OCI-LY7 (cell line): ENCODE results near the gene IFNK. TPM values are rescaled to one million over a fixed set of nuclear protein-coding genes. Genes with fewer than 3 reads are reported as not detected.

Source experiments
- BruUV-seq: library from RNA; stranded (reverse); fragments of 400-500 nt; replicated peaks from 2 replicates; lab custom pipeline; 2021; lab: Mats Ljungman, UMichigan
- CTCF ChIA-PET: fragments of 300-600 bp; sonication (Branson Sonifier 250); formaldehyde crosslinking; loops from one replicate; lab custom pipeline; 2022; ENCODE audit warnings: antibody characterized with exemption; ENCODE audit not compliant: unreplicated experiment; lab: Charles Lee
- POLR2A ChIA-PET: fragments of 300-600 bp; sonication (Branson Sonifier 250); formaldehyde crosslinking; loops from one replicate; lab custom pipeline; 2022; ENCODE audit warnings: antibody characterized with exemption; lab: Charles Lee
- DNase-seq: peaks from one replicate; pipeline ENCODE4 v3.0.0-alpha.2; 2015; ENCODE audit warnings: low spot score
- H2AFZ ChIP-seq: fragments of 200-600 bp; sonication (generic), shearing (Covaris generic); 2 replicates; pipeline ENCODE4 v1.6.1; 2014; ENCODE audit warnings: mild to moderate bottlenecking, antibody characterized with exemption, low read length, moderate library complexity
- H3K27ac ChIP-seq: fragments of 200-600 bp; sonication (generic); 2 replicates; pipeline ENCODE4 v1.5.1; 2014; ENCODE audit warnings: mixed run types, low read depth, mild to moderate bottlenecking, moderate library complexity, low read length, inconsistent platforms; ENCODE audit not compliant: poor library complexity, severe bottlenecking
- H3K36me3 ChIP-seq: fragments of 200-600 bp; sonication (generic); 2 replicates; pipeline ENCODE4 v1.6.1; 2014; ENCODE audit warnings: mild to moderate bottlenecking, antibody characterized with exemption, low read length, moderate library complexity, mixed read lengths; ENCODE audit not compliant: insufficient read depth
- H3K4me1 ChIP-seq: fragments of 200-600 bp; sonication (generic); 2 replicates; pipeline ENCODE4 v1.5.1; 2014; ENCODE audit warnings: mild to moderate bottlenecking, low read length; ENCODE audit not compliant: insufficient read depth, poor library complexity, severe bottlenecking
- H3K4me2 ChIP-seq: fragments of 200-600 bp; sonication (generic); 2 replicates; pipeline ENCODE4 v1.6.1; 2014; ENCODE audit warnings: mild to moderate bottlenecking, low read length
- H3K4me3 ChIP-seq: fragments of 200-600 bp; sonication (generic); 2 replicates; pipeline ENCODE4 v1.5.1; 2014; ENCODE audit warnings: mild to moderate bottlenecking, low read depth, low read length; ENCODE audit not compliant: poor library complexity, severe bottlenecking
- H3K79me2 ChIP-seq: fragments of 200-600 bp; sonication (generic); 2 replicates; pipeline ENCODE4 v1.6.1; 2016; ENCODE audit warnings: low read depth, mild to moderate bottlenecking, low read length, moderate library complexity, mixed read lengths; ENCODE audit not compliant: insufficient read depth
- H3K9me2 ChIP-seq: fragments of 200-600 bp; sonication (generic); 2 replicates; pipeline ENCODE4 v1.6.1; 2016; ENCODE audit warnings: mild to moderate bottlenecking, low read length, mixed read lengths; ENCODE audit not compliant: insufficient read depth
- H3K9me3 ChIP-seq: fragments of 200-600 bp; sonication (generic); 2 replicates; pipeline ENCODE4 v1.6.1; 2014; ENCODE audit warnings: mild to moderate bottlenecking, mixed run types, low read length, mixed read lengths
- H4K20me1 ChIP-seq: fragments of 200-600 bp; sonication (generic); 2 replicates; pipeline ENCODE4 v1.6.1; 2014; ENCODE audit warnings: mild to moderate bottlenecking, antibody characterized with exemption, low read length, moderate library complexity, mixed read lengths; ENCODE audit not compliant: insufficient read depth
- CTCF ChIP-seq: fragments of 200-600 bp; sonication (generic); conservative IDR thresholded peaks from 2 replicates; pipeline ENCODE4 v1.5.1; 2014; ENCODE audit warnings: mild to moderate bottlenecking, antibody characterized with exemption, low read length, moderate library complexity, mixed read lengths
- EZH2phosphoT487 ChIP-seq: fragments of 200-600 bp; sonication (generic); IDR thresholded peaks from 2 replicates; pipeline ENCODE4 v1.6.1; 2018; ENCODE audit warnings: low read depth, borderline replicate concordance, mild to moderate bottlenecking, mixed run types, antibody characterized with exemption, low read length, moderate library complexity, mixed read lengths
- intact Hi-C: fragments of 100-400 bp; cut with micrococcal nuclease; formaldehyde crosslinking; loops from one replicate; pipeline ENCODE4 v1.10.0; 2022; ENCODE audit not compliant: unreplicated experiment
- total RNA-seq, 2 experiments: library from RNA; depleted of rRNA in 1 of 2; stranded (reverse); fragments of >200 nt in 1 of 2; shearing (Covaris generic) in 1 of 2; gene quantifications; 2 replicates each; pipeline ENCODE4 v1.2.3, GENCODE V29; 2014 to 2022

IFNK gene
- total RNA-seq, 2 experiments from 2014 or later = not detected

GRCh38 chr9:27573634-27574590 is 49.8 kb downstream of the IFNK start:
- Histone ChIP-seq H4K20me1 (no peaks in the 10 kb centered on the region), H3K4me2 (peak overlapping the region; percentile 85), H2AFZ (peak overlapping the region; percentile 90), H3K9me2 (no peaks in the 10 kb centered on the region), H3K4me3 (peak overlapping the region; percentile 72), H3K4me1 (peaks cover 13% of the 10 kb centered on the region), H3K9me3 (peaks cover 19% of the 10 kb centered on the region), H3K79me2 (no peaks in the 10 kb centered on the region), H3K27ac (peak overlapping the region; percentile 79), H3K36me3 (no peaks in the 10 kb centered on the region)
- DNase-seq = peak; percentile 99
- CTCF ChIA-PET = no interaction called here
- POLR2A ChIA-PET = interaction anchor here (0.8 to 1.6 kb wide), 5 partner anchors 10 to 15 kb away, joined by 3 to 6 read pairs (median 3); no protein-coding TSS in a partner anchor
- BruUV-seq = no TSS peak
- intact Hi-C loops = loop anchor here (1.0 to 2.0 kb wide), 2 partner anchors 13 to 627 kb away; partner anchors contain the start of gene PLAA
- no peak for TF ChIP-seq CTCF
- TF ChIP-seq EZH2phosphoT487 = no peak

Other genes starting within 250 kb of the IFNK start
- not detected in 2 replicates for gene EQTN, start 227.1 kb upstream of the IFNK start, total RNA-seq (2014; rRNA removed; shearing (Covaris generic))
- not detected in 2 replicates for gene EQTN, start 227.1 kb upstream of the IFNK start, total RNA-seq (2022)
- not detected in 2 replicates for gene MOB3B, start 5.5 kb downstream of the IFNK start, total RNA-seq (2014; rRNA removed; shearing (Covaris generic))
- gene MOB3B, start 5.5 kb downstream of the IFNK start, total RNA-seq (2022) = 0.04 TPM in 1 of 2 replicates, not detected in the other
- gene C9orf72, start 49.2 kb downstream of the IFNK start, total RNA-seq (2014; rRNA removed; shearing (Covaris generic)) = 9.8 and 12.3 TPM in 2 replicates
- gene C9orf72, start 49.2 kb downstream of the IFNK start, total RNA-seq (2022) = 15.8 and 16.4 TPM in 2 replicates